Globus pallidus (tissue), 1 donor: ENCODE results near the gene LAGE3.

Experiments
- DNase-seq: peaks from one replicate; pipeline ENCODE4 v3.0.0-alpha.2; 2015; ENCODE audit warnings: low spot score

LAGE3 gene

DNA sequence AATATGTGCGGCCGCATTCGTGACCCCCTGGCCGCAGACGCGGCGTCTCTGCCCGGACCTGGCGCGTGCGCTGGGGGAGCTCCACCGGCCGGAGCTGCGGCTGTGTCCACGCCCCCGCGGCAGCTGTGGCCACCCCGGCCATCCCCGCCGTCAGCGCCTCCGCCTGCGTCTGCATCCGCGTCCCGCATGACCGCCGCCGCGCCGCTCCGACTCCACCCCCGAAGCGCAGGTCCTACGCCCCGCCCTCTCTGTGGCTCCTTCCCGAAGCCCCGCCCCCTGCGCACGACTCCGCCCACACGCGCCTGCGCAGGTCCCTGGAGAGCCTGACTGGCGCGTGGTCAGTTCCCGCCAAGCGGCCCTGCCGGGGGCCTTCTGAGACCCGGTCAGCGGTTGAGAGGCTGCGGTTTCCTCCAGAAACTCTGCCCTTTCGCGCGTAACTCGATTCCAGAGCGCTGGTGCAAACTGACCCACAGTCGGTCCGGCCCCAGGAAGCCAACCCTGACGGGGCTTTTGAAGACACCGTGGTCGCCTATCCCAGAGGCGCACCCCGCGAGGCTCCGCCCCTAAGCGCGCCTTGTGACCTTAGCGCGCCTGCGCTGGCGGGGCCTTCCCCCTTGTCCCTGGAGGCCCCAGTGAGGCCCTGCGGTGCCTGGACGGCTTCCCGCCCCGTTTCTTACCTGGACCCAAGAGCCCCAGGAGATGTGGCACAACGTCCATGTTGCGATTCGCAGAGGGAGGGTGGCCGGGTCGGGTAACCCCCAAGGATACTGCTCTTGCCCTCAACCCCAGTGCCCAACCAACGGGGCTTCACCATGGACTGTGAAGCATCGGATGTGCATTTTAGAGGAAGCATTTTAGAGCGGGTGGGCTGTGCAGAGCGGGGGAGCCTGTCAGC is at the start of gene LAGE3:
Gene LAGE3, minus strand, starts transcription at position 554 of the 895 bp plus-strand sequence. Its CDS starts 366 bp downstream, at position 188.
- peak; percentile 87 for DNase-seq

GRCh38 chrX:154526901-154527675 is 48.0 kb upstream of the LAGE3 start:
- peak; percentile 83 for DNase-seq

GRCh38 chrX:154525606-154526490 is 46.8 kb upstream of the LAGE3 start:
- DNase-seq = no peak

DNA sequence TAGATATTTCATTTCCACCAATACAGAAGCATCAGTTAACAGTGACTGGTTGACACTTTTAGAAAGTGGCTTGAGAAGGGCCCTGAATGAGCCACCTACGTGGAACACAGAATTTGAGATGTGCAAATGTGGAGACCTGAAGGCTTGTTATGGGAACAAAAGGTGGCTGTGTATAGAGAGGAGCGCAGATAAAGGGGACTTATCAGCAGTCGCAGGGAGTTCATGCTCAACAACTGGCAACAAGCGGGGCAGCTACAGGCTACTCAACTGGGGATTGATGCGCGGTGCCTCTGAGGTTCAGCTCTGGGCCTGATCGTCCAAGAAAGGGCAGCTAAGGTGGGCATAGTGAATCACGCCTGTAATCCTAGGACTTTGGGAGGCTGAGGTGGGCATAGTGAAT is 40.3 kb upstream of the LAGE3 start:
- DNase-seq = no peak

DNA sequence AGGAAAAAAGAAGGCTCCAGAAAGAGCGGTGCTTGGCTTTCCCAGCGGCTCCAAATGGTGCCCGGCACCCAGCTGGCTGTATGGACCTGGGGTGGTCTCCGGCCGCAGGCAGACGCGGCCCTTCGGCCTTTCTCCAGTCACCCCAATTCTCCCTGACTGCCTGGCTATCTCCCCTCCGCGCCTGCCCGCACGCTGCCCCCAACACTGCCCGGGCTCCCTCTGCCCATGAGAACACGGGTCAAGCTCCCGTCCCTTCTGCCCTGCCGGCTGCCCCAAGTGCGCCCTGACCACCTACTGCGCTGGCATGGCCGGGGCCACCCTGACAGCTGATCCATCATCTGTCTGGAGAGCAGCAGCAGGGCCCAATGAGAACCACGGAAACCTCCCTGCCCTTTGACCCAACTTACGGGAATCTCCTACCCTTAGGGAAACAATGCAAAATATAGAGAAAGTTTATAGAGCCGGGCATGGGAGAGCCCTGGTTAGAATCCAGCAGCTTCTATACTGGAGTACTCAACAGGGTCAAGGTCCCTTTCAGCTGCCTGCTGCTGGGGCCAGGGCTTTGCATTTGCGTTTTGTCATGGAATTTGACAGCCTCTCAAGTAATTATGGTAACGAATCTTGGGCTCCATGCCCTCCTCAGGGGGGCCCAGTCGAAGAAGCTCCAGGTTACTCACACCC is 38.2 kb upstream of the LAGE3 start:
- no peak for DNase-seq

DNA sequence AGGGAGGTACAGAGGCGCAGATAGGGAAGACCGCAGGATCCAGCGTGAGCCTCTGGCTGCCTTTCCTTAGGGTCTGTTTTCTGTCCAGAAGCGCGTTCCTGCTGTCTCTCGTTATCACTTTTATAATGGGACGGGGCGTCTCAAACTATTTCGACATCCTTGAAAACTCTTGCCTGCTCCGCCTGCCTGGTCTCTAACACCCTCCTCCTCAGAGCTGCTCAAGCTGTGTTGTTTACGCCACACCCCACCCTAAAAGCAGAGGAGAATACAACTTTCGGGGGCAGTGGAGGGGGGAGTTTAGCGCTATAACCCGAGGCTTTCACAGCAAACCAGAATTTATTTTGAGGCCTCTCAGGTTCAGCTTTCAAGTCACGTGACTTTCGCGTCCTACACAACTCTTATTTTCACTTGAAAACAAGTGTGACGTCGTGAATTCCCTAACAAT is 37.6 kb upstream of the LAGE3 start:
- peak; percentile 69 for DNase-seq

DNA sequence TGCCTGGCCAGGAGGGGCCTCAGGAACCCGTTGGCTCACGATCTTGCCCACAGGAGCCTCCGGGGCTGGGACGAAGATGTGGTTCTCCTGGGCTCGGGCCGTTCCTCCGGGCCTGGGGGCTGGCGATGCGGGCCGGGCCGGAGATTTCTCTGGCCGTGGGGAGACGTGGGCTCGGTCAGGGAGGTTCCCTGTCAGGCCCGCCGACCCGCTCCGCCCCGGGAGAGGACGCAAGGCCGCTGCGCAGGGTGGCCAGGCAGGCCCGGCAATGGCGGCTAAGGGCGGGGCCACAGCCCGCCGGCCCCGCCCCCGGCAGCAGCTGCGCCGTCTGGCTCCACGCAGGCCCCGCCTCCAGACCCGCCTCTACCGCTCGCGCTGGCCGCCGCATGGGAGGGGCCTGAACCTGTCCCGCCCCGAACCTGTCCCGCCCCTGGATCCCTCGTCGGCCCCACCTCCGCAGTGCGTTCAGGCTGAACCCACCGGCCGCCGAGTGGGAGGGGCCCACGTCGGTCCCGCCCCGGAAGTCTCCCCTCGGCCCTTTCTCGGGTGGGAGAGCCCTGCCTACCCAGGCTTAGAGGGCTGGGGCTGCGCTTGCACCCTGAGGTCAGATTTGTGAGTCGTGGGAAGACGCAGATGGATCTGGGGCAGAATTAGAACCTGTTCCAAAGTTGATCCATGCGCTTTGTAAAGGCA is 37.0 kb upstream of the LAGE3 start, which contains the start of gene FAM3A:
Gene FAM3A, minus strand, starts transcription at position 267 of the 690 bp plus-strand sequence. CDS start 460 bp downstream, outside the sequence.
- peak; percentile 92 for DNase-seq

GRCh38 chrX:154515090-154515965 is 36.2 kb upstream of the LAGE3 start:
- no peak for DNase-seq

GRCh38 chrX:154513716-154514115 is 34.6 kb upstream of the LAGE3 start:
- DNase-seq = no peak

DNA sequence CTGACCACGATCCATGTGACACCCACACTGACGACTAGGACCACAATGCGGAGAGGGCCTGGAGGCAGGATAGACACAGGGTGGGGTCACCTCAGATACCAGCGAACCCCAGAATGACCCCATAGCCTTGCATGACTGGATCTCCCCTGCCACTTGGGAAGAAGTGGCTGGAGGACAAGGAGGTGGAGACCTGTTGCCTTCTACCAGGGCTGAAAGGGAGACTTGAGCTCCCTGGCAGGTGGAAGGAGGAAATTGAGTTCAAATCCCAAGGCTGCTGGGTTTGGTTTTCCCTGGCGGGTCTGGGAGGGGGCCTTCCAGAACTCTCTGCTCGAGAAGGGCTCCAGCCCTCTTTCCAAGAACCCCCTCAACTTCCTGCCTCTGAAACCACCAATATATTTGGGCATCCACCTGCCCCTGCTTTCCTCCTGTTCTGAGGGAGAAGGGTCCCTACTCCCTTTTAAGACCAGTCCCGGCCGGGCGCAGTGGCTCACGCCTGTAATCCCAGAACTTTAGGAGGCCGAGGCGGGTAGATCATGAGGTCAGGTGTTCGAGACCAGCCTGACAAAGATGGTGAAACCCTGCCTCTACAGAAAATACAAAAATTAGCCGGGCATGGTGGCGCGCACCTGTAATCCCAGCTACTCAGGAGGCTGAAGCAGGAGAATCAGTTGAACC is 33.9 kb upstream of the LAGE3 start:
- DNase-seq = no peak

- no peak for DNase-seq
These were observed 32.7 kb upstream of the LAGE3 start for GRCh38 chrX:154511761-154512160.

GRCh38 chrX:154509455-154509854 is 30.4 kb upstream of the LAGE3 start:
- DNase-seq = no peak

GRCh38 chrX:154508384-154508745 is 29.3 kb upstream of the LAGE3 start:
- no peak for DNase-seq

DNA sequence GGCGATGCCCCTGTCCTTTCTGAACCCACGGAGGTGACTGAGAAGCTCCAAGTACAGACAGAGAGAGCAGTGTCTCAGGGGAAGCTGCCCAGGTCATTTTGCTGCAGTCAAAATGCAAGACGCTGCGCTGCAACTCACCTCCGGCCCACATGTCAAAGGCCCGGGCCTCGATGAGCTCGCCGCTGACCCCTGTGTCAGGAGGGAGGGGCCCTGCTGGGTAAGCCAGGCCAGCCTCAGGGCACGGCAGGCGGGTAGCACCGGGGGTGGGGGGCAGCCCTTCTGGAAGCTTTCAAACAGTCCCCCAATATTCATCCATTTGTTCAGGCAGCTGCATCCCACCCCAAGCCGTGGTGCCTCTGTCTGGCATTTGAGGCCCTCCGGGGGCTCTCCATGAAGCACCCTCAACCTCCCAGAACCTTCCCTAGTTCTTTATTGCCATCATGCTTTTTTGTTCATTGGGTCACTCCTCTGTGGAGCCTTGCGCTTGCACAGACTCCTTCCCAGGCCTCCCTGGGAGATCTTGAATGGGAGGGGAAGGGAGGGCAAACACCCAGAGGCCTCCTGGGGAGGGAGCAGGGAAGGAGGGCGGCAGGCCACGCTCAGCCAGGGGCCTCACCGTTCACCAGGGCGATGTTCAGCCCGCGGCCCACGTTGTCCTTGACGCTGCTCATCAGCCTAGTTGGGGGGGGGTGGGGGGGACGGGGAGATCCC is 28.7 kb upstream of the LAGE3 start:
- no peak for DNase-seq

- DNase-seq = no peak
These were observed 27.6 kb upstream of the LAGE3 start for GRCh38 chrX:154506483-154507332.

DNA sequence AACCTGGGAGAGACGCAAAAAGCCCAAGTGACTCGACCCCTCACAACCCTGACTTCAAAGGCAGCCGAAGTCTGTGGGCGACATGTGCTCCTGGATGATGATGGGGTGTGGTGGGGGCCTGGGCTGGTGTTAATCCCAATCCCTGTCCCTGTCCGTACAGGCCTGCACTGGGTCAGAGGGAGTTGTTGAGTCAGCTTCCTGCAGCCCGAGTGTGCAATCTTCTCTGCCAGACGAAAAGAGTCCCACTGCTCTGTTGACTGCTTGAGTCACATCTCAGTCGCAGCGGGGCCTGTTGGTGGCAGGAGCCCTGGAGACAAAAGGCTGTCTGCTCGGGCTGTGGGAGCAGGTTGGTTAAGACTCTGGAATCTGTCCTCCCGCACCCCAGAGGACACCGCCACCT is 26.7 kb upstream of the LAGE3 start:
- DNase-seq = no peak

DNA sequence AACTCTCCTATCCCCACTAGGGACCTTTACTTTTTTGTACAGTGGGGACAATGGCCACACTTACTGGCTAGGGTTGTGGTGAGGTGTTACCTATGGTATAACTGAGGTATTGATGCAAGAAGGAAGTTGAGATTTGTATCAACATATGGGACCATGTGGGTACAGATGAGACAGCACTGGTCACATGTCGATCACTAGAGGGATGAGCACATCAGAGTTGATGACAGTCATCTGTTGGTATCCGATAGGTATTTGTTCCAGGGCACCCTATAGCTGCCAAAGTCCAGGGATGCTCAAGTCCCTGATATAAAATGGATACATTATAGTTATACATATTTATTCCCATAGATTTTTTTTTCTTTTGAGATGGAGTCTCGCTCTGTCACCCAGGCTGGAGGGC is 23.9 kb upstream of the LAGE3 start:
- DNase-seq = no peak

DNA sequence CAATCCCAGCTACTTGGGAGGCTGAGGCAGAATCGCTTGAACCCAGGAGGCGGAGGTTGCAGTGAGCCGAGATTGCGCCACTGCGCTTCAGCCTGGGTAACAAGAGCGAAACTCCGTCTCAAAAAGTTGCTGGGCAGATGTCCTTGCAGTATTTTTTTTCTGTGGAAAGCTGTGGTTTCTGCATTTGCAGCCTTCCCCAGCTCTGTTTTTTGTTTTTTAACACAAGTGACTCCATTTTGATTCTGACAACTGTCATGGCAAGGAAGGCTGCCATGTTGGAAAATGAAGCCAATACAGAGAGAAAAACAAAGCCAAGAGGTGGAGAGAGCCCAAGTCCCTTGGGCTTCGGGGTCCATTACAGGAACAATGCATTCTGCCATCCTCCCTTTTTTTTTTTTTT is 23.0 kb upstream of the LAGE3 start:
- no peak for DNase-seq
